ENCODE data around the gene PTPRN2. TPM values are rescaled to one million over a fixed set of nuclear protein-coding genes. Genes with fewer than 3 reads are reported as not detected.

PTPRN2 gene
- total RNA-seq, 1 experiment from 2014 or later = 2.1 TPM

DNA sequence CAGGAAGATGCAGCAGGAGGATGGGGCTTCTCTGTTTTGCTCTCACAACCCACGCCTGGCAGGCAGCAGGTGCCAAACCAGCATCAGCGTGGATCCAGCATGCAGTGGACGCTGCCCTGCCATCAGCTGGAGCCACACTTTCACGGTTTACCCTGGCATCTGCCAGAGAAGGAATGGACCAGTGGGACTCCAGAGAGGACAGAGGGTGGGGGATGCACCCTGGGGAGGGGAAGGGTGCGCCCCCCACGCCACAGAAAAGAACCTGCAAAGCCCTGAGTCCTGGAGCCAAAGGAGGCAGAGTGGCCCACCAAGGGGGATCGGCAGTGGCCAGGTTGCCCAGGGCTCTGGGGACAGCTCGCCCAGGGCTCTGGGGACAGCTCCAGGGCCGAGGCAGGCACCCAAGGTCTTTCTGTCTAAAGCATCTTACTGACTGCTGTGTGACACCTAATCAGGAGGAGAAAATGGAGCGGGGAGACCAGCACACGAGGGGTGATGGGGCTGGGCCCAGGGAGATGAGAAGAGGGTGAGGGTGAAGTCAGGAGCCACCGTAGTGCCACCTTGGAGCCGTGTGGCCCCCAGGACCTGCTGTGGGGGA lies 1025.7 kb downstream of the PTPRN2 start:
- Histone ChIP-seq H3K36me3 (ENCODE audit: control insufficient read depth in 1 of 2, insufficient read depth in 2 of 2, low read length in 2 of 2) (no peaks in the 10 kb centered on the region), H2AFZ (ENCODE audit: low read depth, low read length, poor library complexity, severe bottlenecking) (no peak overlapping the region), H3K27ac (ENCODE audit: low read depth, low read length) (no peak overlapping the region), H3K79me2 (ENCODE audit: insufficient read depth, low read length) (no peaks in the 10 kb centered on the region), H3K9me2 (ENCODE audit: insufficient read depth) (no peaks in the 10 kb centered on the region), H3K27me3 (ENCODE audit: insufficient read depth, low read length) (no peaks in the 10 kb centered on the region), H3K9ac (ENCODE audit: low read length) (no peak overlapping the region), H3K4me3 (replicated peaks in 1 of 2; ENCODE audit: low read depth in 1 of 2, low read length in 2 of 2) (no peak overlapping the region), H3K4me2 (ENCODE audit: low read length) (no peak overlapping the region), H3K4me1 (ENCODE audit: control insufficient read depth in 1 of 2, insufficient read depth in 2 of 2, low read length in 2 of 2) (peaks cover 23 to 28% of the 10 kb centered on the region in 2 experiments), H3K9me3 (ENCODE audit: control insufficient read depth in 1 of 2, insufficient read depth in 1 of 2, low read depth in 1 of 2, low read length in 2 of 2) (no peaks in the 10 kb centered on the region), H4K20me1 (ENCODE audit: insufficient read depth) (no peaks in the 10 kb centered on the region)
- no TSS peak for BruUV-seq (replicated peaks)
- CTCF ChIA-PET = no interaction called here
- DNase-seq (ENCODE audit: low read depth, low spot score) (no peak), ATAC-seq (no peak)
- POLR2A ChIA-PET = no interaction called here
- RAD21 ChIA-PET (ENCODE audit: low non-redundant PET in 1 of 2, low total read pairs in 2 of 2, uncharacterized antibody in 2 of 2, unreplicated experiment in 2 of 2) = no interaction called here
- TF ChIP-seq, protein P1, sequence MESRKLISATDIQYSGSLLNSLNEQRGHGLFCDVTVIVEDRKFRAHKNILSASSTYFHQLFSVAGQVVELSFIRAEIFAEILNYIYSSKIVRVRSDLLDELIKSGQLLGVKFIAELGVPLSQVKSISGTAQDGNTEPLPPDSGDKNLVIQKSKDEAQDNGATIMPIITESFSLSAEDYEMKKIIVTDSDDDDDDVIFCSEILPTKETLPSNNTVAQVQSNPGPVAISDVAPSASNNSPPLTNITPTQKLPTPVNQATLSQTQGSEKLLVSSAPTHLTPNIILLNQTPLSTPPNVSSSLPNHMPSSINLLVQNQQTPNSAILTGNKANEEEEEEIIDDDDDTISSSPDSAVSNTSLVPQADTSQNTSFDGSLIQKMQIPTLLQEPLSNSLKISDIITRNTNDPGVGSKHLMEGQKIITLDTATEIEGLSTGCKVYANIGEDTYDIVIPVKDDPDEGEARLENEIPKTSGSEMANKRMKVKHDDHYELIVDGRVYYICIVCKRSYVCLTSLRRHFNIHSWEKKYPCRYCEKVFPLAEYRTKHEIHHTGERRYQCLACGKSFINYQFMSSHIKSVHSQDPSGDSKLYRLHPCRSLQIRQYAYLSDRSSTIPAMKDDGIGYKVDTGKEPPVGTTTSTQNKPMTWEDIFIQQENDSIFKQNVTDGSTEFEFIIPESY (IDR thresholded peaks at IDR 0.05; ENCODE audit: extremely low read depth, insufficient replicate concordance, low read length) = no peak
- no peak for TF ChIP-seq FOSL1 (IDR thresholded peaks at IDR 0.05; ENCODE audit: low read depth)
- no peak for TF ChIP-seq POLR2AphosphoS5 (IDR thresholded peaks at IDR 0.05; ENCODE audit: low read depth, low read length)
- TF ChIP-seq, protein P2, sequence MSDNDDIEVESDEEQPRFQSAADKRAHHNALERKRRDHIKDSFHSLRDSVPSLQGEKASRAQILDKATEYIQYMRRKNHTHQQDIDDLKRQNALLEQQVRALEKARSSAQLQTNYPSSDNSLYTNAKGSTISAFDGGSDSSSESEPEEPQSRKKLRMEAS (IDR thresholded peaks at IDR 0.05) = no peak
- TF ChIP-seq EZH2phosphoT487 (IDR thresholded peaks at IDR 0.05; ENCODE audit: borderline replicate concordance) = no peak
- no peak for TF ChIP-seq CEBPB (IDR thresholded peaks at IDR 0.05; ENCODE audit: low read depth)
- no peak for TF ChIP-seq SRF (IDR thresholded peaks at IDR 0.05; ENCODE audit: low read depth)
- TF ChIP-seq SIN3A (IDR thresholded peaks at IDR 0.05; ENCODE audit: low read depth) = no peak
- TF ChIP-seq CBX3 (IDR thresholded peaks at IDR 0.05; ENCODE audit: low read depth) = no peak
- TF ChIP-seq EGR1 (IDR thresholded peaks at IDR 0.05; ENCODE audit: low read depth) = no peak
- no peak for TF ChIP-seq ZNF274 (IDR thresholded peaks at IDR 0.05; ENCODE audit: low read depth, low read length)
- TF ChIP-seq JUND (IDR thresholded peaks at IDR 0.05) = no peak
- TF ChIP-seq TCF7L2 (IDR thresholded peaks at IDR 0.05; ENCODE audit: borderline replicate concordance, extremely low read depth, insufficient read depth, insufficient read length) = no peak
- TF ChIP-seq, protein P3, sequence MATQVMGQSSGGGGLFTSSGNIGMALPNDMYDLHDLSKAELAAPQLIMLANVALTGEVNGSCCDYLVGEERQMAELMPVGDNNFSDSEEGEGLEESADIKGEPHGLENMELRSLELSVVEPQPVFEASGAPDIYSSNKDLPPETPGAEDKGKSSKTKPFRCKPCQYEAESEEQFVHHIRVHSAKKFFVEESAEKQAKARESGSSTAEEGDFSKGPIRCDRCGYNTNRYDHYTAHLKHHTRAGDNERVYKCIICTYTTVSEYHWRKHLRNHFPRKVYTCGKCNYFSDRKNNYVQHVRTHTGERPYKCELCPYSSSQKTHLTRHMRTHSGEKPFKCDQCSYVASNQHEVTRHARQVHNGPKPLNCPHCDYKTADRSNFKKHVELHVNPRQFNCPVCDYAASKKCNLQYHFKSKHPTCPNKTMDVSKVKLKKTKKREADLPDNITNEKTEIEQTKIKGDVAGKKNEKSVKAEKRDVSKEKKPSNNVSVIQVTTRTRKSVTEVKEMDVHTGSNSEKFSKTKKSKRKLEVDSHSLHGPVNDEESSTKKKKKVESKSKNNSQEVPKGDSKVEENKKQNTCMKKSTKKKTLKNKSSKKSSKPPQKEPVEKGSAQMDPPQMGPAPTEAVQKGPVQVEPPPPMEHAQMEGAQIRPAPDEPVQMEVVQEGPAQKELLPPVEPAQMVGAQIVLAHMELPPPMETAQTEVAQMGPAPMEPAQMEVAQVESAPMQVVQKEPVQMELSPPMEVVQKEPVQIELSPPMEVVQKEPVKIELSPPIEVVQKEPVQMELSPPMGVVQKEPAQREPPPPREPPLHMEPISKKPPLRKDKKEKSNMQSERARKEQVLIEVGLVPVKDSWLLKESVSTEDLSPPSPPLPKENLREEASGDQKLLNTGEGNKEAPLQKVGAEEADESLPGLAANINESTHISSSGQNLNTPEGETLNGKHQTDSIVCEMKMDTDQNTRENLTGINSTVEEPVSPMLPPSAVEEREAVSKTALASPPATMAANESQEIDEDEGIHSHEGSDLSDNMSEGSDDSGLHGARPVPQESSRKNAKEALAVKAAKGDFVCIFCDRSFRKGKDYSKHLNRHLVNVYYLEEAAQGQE (IDR thresholded peaks at IDR 0.05; ENCODE audit: low read depth) = no peak
- no peak for TF ChIP-seq EZH2 (IDR thresholded peaks at IDR 0.05)
- no peak for TF ChIP-seq RAD21 (IDR thresholded peaks at IDR 0.05; ENCODE audit: low read depth)
- no peak for TF ChIP-seq ZFX (IDR thresholded peaks at IDR 0.05)
- TF ChIP-seq, protein P4, sequence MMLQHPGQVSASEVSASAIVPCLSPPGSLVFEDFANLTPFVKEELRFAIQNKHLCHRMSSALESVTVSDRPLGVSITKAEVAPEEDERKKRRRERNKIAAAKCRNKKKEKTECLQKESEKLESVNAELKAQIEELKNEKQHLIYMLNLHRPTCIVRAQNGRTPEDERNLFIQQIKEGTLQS (IDR thresholded peaks at IDR 0.05) = no peak
- intact Hi-C loops (cut with micrococcal nuclease) = loop anchor here (10.0 kb wide), 1 partner anchor 373 kb away; no protein-coding TSS in a partner anchor
